ENCODE measurements around the gene KCNJ6.
"Not testable (repeated sequence)": the region's sequence is repeated elsewhere in the genome, so short reads cannot be mapped to it uniquely, and the experiment has no call there.

KCNJ6 gene

GRCh38 chr21:37614351-37614875 lies 301.8 kb downstream of the KCNJ6 start:
- DNase-seq (ENCODE audit: low spot score): no peak
- no peak for FAIRE-seq

GRCh38 chr21:37607081-37607480 lies 309.2 kb downstream of the KCNJ6 start:
- FAIRE-seq: no peak
- DNase-seq (ENCODE audit: low spot score): no peak

GRCh38 chr21:37606549-37606948 lies 309.7 kb downstream of the KCNJ6 start:
- FAIRE-seq: no peak
- no peak for DNase-seq (ENCODE audit: low spot score)

- FAIRE-seq (no peak), DNase-seq (ENCODE audit: low spot score) (no peak)
Observed at GRCh38 chr21:37605006-37605405, 311.3 kb downstream of the KCNJ6 start.

- FAIRE-seq (no peak), DNase-seq (ENCODE audit: low spot score) (no peak)
Observed at GRCh38 chr21:37603129-37603528, 313.1 kb downstream of the KCNJ6 start.

- DNase-seq (ENCODE audit: low spot score) (no peak), FAIRE-seq (no peak)
Observed at GRCh38 chr21:37601915-37602314, 314.3 kb downstream of the KCNJ6 start.

GRCh38 chr21:37601027-37601426 lies 315.2 kb downstream of the KCNJ6 start:
- DNase-seq (ENCODE audit: low spot score) (no peak), FAIRE-seq (no peak)

- FAIRE-seq (no peak), DNase-seq (ENCODE audit: low spot score) (no peak)
Observed at GRCh38 chr21:37595944-37596343, 320.3 kb downstream of the KCNJ6 start.

- no peak for FAIRE-seq
Observed at GRCh38 chr21:37594472-37594951, 321.7 kb downstream of the KCNJ6 start.

GRCh38 chr21:37593740-37594471 lies 322.4 kb downstream of the KCNJ6 start:
- no peak for FAIRE-seq
- no peak for DNase-seq (ENCODE audit: low spot score)

More at GRCh38 chr21:37594472-37594951, 321.7 kb downstream of the KCNJ6 start:
- no peak for DNase-seq (ENCODE audit: low spot score)

- no peak for FAIRE-seq
- DNase-seq (ENCODE audit: low spot score): no peak
Observed at GRCh38 chr21:37593015-37593414, 323.2 kb downstream of the KCNJ6 start.

GRCh38 chr21:37592496-37592895 lies 323.8 kb downstream of the KCNJ6 start:
- FAIRE-seq (no peak), DNase-seq (ENCODE audit: low spot score) (no peak)

- not testable (repeated sequence) for DNase-seq (ENCODE audit: low spot score); FAIRE-seq
Observed at GRCh38 chr21:37591994-37592393, 324.3 kb downstream of the KCNJ6 start.

- DNase-seq (ENCODE audit: low spot score); FAIRE-seq: not testable (repeated sequence)
Observed at GRCh38 chr21:37590836-37591235, 325.4 kb downstream of the KCNJ6 start.

- not testable (repeated sequence) for FAIRE-seq; DNase-seq (ENCODE audit: low spot score)
Observed at GRCh38 chr21:37588644-37589043, 327.6 kb downstream of the KCNJ6 start.

- FAIRE-seq (no peak), DNase-seq (ENCODE audit: low spot score) (no peak)
Observed at GRCh38 chr21:37587635-37588177, 328.6 kb downstream of the KCNJ6 start.

GRCh38 chr21:37587203-37587602 lies 329.1 kb downstream of the KCNJ6 start:
- FAIRE-seq: no peak
- DNase-seq (ENCODE audit: low spot score): no peak

GRCh38 chr21:37582590-37582989 lies 333.7 kb downstream of the KCNJ6 start:
- FAIRE-seq: no peak
- peak; percentile 5 for DNase-seq (ENCODE audit: low spot score)

- DNase-seq (ENCODE audit: low spot score): no peak
- no peak for FAIRE-seq
Observed at GRCh38 chr21:37580666-37581065, 335.6 kb downstream of the KCNJ6 start.

GRCh38 chr21:37579356-37579755 lies 336.9 kb downstream of the KCNJ6 start:
- FAIRE-seq (no peak), DNase-seq (ENCODE audit: low spot score) (no peak)

- DNase-seq (ENCODE audit: low spot score): no peak
- no peak for FAIRE-seq
Observed at GRCh38 chr21:37578471-37579126, 337.7 kb downstream of the KCNJ6 start.

GRCh38 chr21:37576929-37577328 lies 339.3 kb downstream of the KCNJ6 start:
- FAIRE-seq; DNase-seq (ENCODE audit: low spot score): not testable (repeated sequence)
